ENCODE results near the gene SEMA6D. TPM values are rescaled to one million over a fixed set of nuclear protein-coding genes. Genes with fewer than 3 reads are reported as not detected.

SEMA6D gene
- total RNA-seq, 1 donor = 8.0 TPM

GRCh38 chr15:47750030-47750739 is 32.9 kb downstream of the SEMA6D start:
- no peaks in the 10 kb centered on the region for H3K79me2 ChIP-seq (ENCODE audit: insufficient read depth, low read length)

DNA sequence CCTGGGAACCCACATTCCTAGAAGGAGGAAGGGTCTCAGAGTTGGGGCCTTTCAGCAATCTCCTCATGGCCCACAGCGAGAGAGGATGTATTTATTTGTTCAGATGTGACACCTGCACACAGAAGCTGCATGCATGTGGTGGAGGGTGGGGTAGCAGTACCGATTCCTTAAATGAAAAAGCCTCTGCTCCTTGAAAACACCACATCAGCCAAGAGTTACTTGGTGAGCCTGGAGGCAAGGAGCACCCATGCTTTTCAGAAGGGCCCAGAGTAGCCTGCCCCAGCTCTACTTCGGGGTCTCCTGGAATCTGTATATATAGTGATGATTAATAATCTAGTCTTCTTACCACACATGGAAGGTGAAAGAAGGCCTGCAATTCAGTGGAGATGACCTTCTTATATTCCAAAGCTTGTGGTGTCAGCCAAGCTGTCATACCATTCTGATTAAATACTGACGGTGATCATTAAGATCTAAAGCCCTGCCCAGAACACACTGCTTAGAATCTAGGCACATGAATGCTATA is 33.5 kb downstream of the SEMA6D start:
- Histone ChIP-seq H3K36me3 (ENCODE audit: insufficient read depth, low read length) (no peaks in the 10 kb centered on the region), H3K27me3 (ENCODE audit: insufficient read depth, low read length) (no peaks in the 10 kb centered on the region), H4K20me1 (ENCODE audit: insufficient read depth, low read length) (no peaks in the 10 kb centered on the region), H3K9me3 (ENCODE audit: low read depth, low read length) (no peaks in the 10 kb centered on the region), H3K79me2 (ENCODE audit: insufficient read depth, low read length) (no peaks in the 10 kb centered on the region), H3K4me1 (ENCODE audit: insufficient read depth, low read length) (peaks cover 14% of the 10 kb centered on the region), H3K27ac (ENCODE audit: low read depth, low read length) (no peak overlapping the region), H3K4me3 (ENCODE audit: insufficient read depth, low read length) (no peak overlapping the region), H2AFZ (ENCODE audit: low read length) (peak overlapping the region; percentile 86), H3K4me2 (ENCODE audit: insufficient read depth, low read length) (peak overlapping the region; percentile 30)
- TF ChIP-seq, protein P1, sequence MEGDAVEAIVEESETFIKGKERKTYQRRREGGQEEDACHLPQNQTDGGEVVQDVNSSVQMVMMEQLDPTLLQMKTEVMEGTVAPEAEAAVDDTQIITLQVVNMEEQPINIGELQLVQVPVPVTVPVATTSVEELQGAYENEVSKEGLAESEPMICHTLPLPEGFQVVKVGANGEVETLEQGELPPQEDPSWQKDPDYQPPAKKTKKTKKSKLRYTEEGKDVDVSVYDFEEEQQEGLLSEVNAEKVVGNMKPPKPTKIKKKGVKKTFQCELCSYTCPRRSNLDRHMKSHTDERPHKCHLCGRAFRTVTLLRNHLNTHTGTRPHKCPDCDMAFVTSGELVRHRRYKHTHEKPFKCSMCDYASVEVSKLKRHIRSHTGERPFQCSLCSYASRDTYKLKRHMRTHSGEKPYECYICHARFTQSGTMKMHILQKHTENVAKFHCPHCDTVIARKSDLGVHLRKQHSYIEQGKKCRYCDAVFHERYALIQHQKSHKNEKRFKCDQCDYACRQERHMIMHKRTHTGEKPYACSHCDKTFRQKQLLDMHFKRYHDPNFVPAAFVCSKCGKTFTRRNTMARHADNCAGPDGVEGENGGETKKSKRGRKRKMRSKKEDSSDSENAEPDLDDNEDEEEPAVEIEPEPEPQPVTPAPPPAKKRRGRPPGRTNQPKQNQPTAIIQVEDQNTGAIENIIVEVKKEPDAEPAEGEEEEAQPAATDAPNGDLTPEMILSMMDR (IDR thresholded peaks at IDR 0.05; ENCODE audit: extremely low read depth, low read depth, low read length) = no peak
- no peak for DNase-seq (ENCODE audit: insufficient read length, low spot score, missing footprints)

More at GRCh38 chr15:47750030-47750739, 32.9 kb downstream of the SEMA6D start:
- peak overlapping the region; percentile 86 for H2AFZ ChIP-seq (ENCODE audit: low read length)
- no peak overlapping the region for H3K4me3 ChIP-seq (ENCODE audit: insufficient read depth, low read length)
- H3K27me3 ChIP-seq (ENCODE audit: insufficient read depth, low read length) = no peaks in the 10 kb centered on the region
- no peaks in the 10 kb centered on the region for H4K20me1 ChIP-seq (ENCODE audit: insufficient read depth, low read length)
- peak; percentile 88 for DNase-seq (ENCODE audit: insufficient read length, low spot score, missing footprints)
- H3K4me1 ChIP-seq (ENCODE audit: insufficient read depth, low read length) = peaks cover 14% of the 10 kb centered on the region
- peak overlapping the region; percentile 30 for H3K4me2 ChIP-seq (ENCODE audit: insufficient read depth, low read length)
- TF ChIP-seq, protein P1 (IDR thresholded peaks at IDR 0.05; ENCODE audit: extremely low read depth, low read depth, low read length) = no peak
- H3K9me3 ChIP-seq (ENCODE audit: low read depth, low read length) = no peaks in the 10 kb centered on the region
- H3K27ac ChIP-seq (ENCODE audit: low read depth, low read length) = peak overlapping the region; percentile 43
- H3K36me3 ChIP-seq (ENCODE audit: insufficient read depth, low read length) = no peaks in the 10 kb centered on the region

GRCh38 chr15:47753591-47753990 is 36.3 kb downstream of the SEMA6D start:
- Histone ChIP-seq H3K27ac (ENCODE audit: low read depth, low read length) (no peak overlapping the region), H3K4me2 (ENCODE audit: insufficient read depth, low read length) (no peak overlapping the region), H3K36me3 (ENCODE audit: insufficient read depth, low read length) (no peaks in the 10 kb centered on the region), H2AFZ (ENCODE audit: low read length) (no peak overlapping the region), H3K4me1 (ENCODE audit: insufficient read depth, low read length) (peaks cover 22% of the 10 kb centered on the region), H3K27me3 (ENCODE audit: insufficient read depth, low read length) (no peaks in the 10 kb centered on the region), H3K9me3 (ENCODE audit: low read depth, low read length) (no peaks in the 10 kb centered on the region), H3K4me3 (ENCODE audit: insufficient read depth, low read length) (no peak overlapping the region), H3K79me2 (ENCODE audit: insufficient read depth, low read length) (no peaks in the 10 kb centered on the region), H4K20me1 (ENCODE audit: insufficient read depth, low read length) (no peaks in the 10 kb centered on the region)
- TF ChIP-seq, protein P1 (IDR thresholded peaks at IDR 0.05; ENCODE audit: extremely low read depth, low read depth, low read length) = no peak
- DNase-seq (ENCODE audit: insufficient read length, low spot score, missing footprints) = no peak

DNA sequence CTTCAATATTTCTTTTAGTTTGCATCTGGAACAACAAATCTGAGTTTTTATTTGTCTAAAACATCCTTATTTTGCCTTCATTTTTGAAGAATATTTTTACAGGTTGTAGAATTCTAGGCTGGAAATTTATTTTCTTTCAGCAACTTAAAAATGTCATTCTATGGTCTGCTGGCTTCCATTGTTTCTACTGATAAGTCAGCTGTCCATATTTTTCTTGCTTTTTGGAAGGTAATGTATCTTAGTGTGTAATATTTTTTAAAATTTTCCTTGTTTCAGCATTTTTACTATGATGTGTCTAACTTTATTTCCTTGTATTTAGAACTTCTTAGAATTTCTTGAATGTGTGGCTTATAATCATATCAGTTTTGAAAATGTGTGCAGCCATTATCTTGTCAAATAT is 37.0 kb downstream of the SEMA6D start:
- H3K4me2 ChIP-seq (ENCODE audit: insufficient read depth, low read length) = no peak overlapping the region
- H4K20me1 ChIP-seq (ENCODE audit: insufficient read depth, low read length) = no peaks in the 10 kb centered on the region
- no peaks in the 10 kb centered on the region for H3K9me3 ChIP-seq (ENCODE audit: low read depth, low read length)
- peaks cover 22% of the 10 kb centered on the region for H3K4me1 ChIP-seq (ENCODE audit: insufficient read depth, low read length)
- TF ChIP-seq, protein P1 (IDR thresholded peaks at IDR 0.05; ENCODE audit: extremely low read depth, low read depth, low read length) = no peak
- H3K27me3 ChIP-seq (ENCODE audit: insufficient read depth, low read length) = no peaks in the 10 kb centered on the region
- DNase-seq (ENCODE audit: insufficient read length, low spot score, missing footprints) = no peak
- H3K27ac ChIP-seq (ENCODE audit: low read depth, low read length) = no peak overlapping the region
- no peaks in the 10 kb centered on the region for H3K36me3 ChIP-seq (ENCODE audit: insufficient read depth, low read length)
- no peak overlapping the region for H2AFZ ChIP-seq (ENCODE audit: low read length)
- no peaks in the 10 kb centered on the region for H3K79me2 ChIP-seq (ENCODE audit: insufficient read depth, low read length)
- no peak overlapping the region for H3K4me3 ChIP-seq (ENCODE audit: insufficient read depth, low read length)

Measured in osteoblast (primary cell).